GM18511 (cell line): ENCODE data around the gene EXO1.

Experiments
- ATAC-seq: cut with Tn5 transposase; IDR thresholded peaks from one replicate; pipeline ENCODE4 v1.9.1; 2021; ENCODE audit warnings: mild to moderate bottlenecking, moderate library complexity; ENCODE audit not compliant: unreplicated experiment

Gene EXO1

GRCh38 chr1:241881440-241881839, 33.4 kb downstream of the EXO1 start:
- ATAC-seq, result no peak

GRCh38 chr1:241883159-241883558, 35.2 kb downstream of the EXO1 start:
- no peak for ATAC-seq

- ATAC-seq, result no peak
Measured at GRCh38 chr1:241888232-241888631, 40.2 kb downstream of the EXO1 start.

- no peak for ATAC-seq
Measured at GRCh38 chr1:241891296-241891695, 43.3 kb downstream of the EXO1 start.

GRCh38 chr1:241894016-241894415, 46.0 kb downstream of the EXO1 start:
- ATAC-seq, result no peak

- peak; percentile 79 for ATAC-seq
Measured at GRCh38 chr1:241895013-241895412, 47.0 kb downstream of the EXO1 start.

GRCh38 chr1:241896670-241896962, 48.6 kb downstream of the EXO1 start:
- ATAC-seq, result no peak

GRCh38 chr1:241899210-241899609, 51.2 kb downstream of the EXO1 start:
- ATAC-seq, result peak; percentile 45

GRCh38 chr1:241900381-241900780, 52.4 kb downstream of the EXO1 start:
- ATAC-seq, result no peak

GRCh38 chr1:241902391-241903065, 54.5 kb downstream of the EXO1 start:
- ATAC-seq, result no peak

GRCh38 chr1:241916196-241916595, 68.2 kb downstream of the EXO1 start:
- no peak for ATAC-seq

GRCh38 chr1:241917487-241917886, 69.5 kb downstream of the EXO1 start:
- no peak for ATAC-seq

- no peak for ATAC-seq
Measured at GRCh38 chr1:241918879-241919278, 70.9 kb downstream of the EXO1 start.

GRCh38 chr1:241924080-241924808, 76.2 kb downstream of the EXO1 start:
- no peak for ATAC-seq

- no peak for ATAC-seq
Measured at GRCh38 chr1:241926141-241926540, 78.1 kb downstream of the EXO1 start.

GRCh38 chr1:241927321-241927720, 79.3 kb downstream of the EXO1 start:
- no peak for ATAC-seq

- no peak for ATAC-seq
Measured at GRCh38 chr1:241932845-241933244, 84.8 kb downstream of the EXO1 start.

GRCh38 chr1:241934201-241934848, 86.3 kb downstream of the EXO1 start:
- no peak for ATAC-seq

GRCh38 chr1:241934866-241935265, 86.9 kb downstream of the EXO1 start:
- no peak for ATAC-seq
